Upper lobe of right lung (tissue), 1 donor: ENCODE data around the gene PA2G4. TPM values are rescaled to one million over a fixed set of nuclear protein-coding genes. Genes with fewer than 3 reads are reported as not detected.

Source experiments
- ATAC-seq: fragments of 200-7000 bp; cut with Tn5 transposase; one replicate; pipeline ENCODE4 v1.9.1; 2020; ENCODE audit warnings: mild to moderate bottlenecking, moderate library complexity
- DNase-seq: peaks from one replicate; pipeline ENCODE4 v3.0.0-alpha.2; 2020
- H3K27ac ChIP-seq: fragments of 200-600 bp; one replicate; pipeline ENCODE4 v1.8.0; 2022
- H3K27me3 ChIP-seq: fragments of 200-600 bp; one replicate; pipeline ENCODE4 v1.8.0; 2022; ENCODE audit warnings: mild to moderate bottlenecking
- H3K36me3 ChIP-seq: fragments of 200-600 bp; one replicate; pipeline ENCODE4 v1.8.0; 2022
- H3K4me1 ChIP-seq: fragments of 200-600 bp; one replicate; pipeline ENCODE4 v1.8.0; 2022
- H3K4me3 ChIP-seq: fragments of 200-600 bp; one replicate; pipeline ENCODE4 v1.8.0; 2022; ENCODE audit warnings: mild to moderate bottlenecking
- H3K9me3 ChIP-seq: fragments of 200-600 bp; one replicate; pipeline ENCODE4 v1.8.0; 2022
- intact Hi-C: fragments of 100-400 bp; cut with DNase I; formaldehyde crosslinking; loops from one replicate; pipeline ENCODE4 v1.11.0; 2022
- total RNA-seq: library from RNA; stranded (reverse); fragmentation: NEBNext Ultra II Directional; extraction: Animal tissue kit (Norgen Biotek cat#: 25700); gene quantifications from one replicate; pipeline ENCODE4 v1.2.1, GENCODE V29; 2021
- TF ChIP-seq, protein P1 (sequence below): fragments of 200-600 bp; IDR thresholded peaks from one replicate; pipeline ENCODE4 v1.8.0; 2022; ENCODE audit warnings: antibody characterized with exemption
- donor health status: DM: no; HTN: yes; CAD: no; lungs with severe emphysema.

PA2G4 gene
- total RNA-seq, 1 donor from 2014 or later, result 71.4 TPM

DNA sequence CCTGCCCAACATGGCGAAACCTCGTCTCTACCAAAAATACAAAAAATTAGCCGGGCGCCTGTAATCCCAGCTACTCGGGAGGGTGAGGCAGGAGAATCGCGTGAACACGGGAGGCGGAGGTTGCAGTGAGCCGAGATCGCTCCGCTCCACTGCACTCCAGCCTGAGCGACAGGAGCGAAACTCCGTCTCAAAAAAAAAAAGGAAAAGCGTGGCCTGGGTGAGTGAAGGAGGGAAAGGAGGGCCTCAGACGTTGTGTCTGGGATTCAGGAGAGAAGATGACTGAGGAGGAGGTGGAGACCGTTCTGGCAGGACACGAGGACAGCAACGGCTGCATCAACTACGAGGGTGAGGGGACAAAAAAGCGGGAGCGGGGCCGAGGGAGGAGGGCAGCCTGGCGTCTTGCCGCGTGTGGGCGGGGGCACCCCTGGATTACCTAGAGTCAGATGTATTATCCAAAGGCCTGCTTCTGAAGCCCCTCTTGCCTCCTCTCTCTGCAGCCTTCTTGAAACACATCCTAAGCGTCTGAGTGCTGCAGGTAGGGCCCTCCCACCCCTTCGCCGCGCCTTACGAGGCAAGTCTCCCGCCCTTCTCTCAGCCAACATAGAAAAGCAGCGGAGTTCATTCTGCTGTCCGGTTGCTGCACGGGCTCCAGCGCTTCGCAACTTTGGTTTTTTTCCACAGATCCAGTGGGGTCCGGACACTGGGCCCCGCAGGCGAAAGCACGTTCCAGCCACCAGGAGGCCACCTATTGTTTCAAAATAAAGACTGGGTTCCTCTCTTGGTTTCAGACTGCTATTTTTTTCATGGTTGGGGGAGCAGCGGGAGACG is 53.1 kb downstream of the PA2G4 start:
- no peaks in the 10 kb centered on the region for H3K27me3 ChIP-seq
- no peaks in the 10 kb centered on the region for H3K9me3 ChIP-seq
- peak; percentile 86 for DNase-seq
- intact Hi-C loops, result no loop called here
- peak; percentile 62 for ATAC-seq
- H3K4me1 ChIP-seq, result peaks cover 19% of the 10 kb centered on the region
- peak overlapping the region; percentile 96 for H3K27ac ChIP-seq
- TF ChIP-seq, protein P1, sequence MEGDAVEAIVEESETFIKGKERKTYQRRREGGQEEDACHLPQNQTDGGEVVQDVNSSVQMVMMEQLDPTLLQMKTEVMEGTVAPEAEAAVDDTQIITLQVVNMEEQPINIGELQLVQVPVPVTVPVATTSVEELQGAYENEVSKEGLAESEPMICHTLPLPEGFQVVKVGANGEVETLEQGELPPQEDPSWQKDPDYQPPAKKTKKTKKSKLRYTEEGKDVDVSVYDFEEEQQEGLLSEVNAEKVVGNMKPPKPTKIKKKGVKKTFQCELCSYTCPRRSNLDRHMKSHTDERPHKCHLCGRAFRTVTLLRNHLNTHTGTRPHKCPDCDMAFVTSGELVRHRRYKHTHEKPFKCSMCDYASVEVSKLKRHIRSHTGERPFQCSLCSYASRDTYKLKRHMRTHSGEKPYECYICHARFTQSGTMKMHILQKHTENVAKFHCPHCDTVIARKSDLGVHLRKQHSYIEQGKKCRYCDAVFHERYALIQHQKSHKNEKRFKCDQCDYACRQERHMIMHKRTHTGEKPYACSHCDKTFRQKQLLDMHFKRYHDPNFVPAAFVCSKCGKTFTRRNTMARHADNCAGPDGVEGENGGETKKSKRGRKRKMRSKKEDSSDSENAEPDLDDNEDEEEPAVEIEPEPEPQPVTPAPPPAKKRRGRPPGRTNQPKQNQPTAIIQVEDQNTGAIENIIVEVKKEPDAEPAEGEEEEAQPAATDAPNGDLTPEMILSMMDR, result peak; percentile 66
- H3K36me3 ChIP-seq, result peaks cover 29% of the 10 kb centered on the region
- H3K4me3 ChIP-seq, result peak overlapping the region; percentile 84

DNA sequence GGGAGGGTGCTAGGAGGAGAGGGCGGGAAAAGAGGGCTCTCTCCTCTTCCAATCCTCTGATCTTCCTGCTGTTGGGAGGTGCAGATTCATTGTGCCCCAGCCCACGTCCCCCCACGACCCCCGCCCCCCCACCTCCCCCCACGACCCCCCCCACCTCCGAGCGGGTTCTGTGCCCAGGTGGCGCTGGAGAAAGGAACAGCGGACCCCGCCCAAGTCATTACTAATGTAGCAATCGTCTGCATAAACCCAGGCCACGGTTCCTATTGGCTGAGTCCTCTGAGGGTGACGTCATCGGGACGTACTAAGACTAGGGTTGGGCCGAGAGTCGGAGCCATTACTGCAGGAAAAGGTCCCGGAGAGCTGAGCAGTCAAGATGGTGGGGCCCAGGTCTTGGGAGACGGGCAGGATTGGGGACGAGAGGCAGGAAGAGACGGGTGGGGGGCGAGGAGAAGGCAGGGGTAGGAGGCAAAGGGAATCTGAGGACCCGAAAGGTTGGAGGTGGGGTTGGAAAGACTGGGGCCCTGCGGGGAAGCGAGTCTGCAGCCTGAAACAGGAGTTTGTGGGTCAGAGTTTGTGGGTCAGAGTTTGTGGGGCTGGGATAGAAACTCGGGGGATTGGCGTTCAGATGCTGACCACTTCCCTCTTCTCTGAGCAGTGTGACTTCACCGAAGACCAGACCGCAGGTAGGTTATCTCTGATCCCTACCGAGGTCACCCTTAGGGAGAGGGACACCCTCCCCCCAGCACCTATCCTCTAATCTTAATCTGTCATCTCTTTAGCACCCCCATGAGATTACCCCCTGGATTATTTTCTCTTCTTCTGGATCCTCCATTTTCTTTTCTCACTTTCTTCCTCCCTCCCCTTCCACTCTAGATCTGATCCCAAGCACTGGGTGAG is 53.9 kb downstream of the PA2G4 start, which contains the start of gene MYL6:
MYL6 (plus strand) TSS at position 331 of the 897 bp plus-strand sequence; CDS start at position 374, 43 bp downstream.
- Histone ChIP-seq H3K27ac (peak within 1 kb of the TSS; percentile 96), H3K27me3 (no peaks in the 10 kb centered on the region), H3K4me1 (peaks cover 21% of the 10 kb centered on the region), H3K4me3 (peak within 1 kb of the TSS; percentile 84), H3K9me3 (no peaks in the 10 kb centered on the region), H3K36me3 (peaks cover 38% of the 10 kb centered on the region)
- DNase-seq (peak; percentile 93), ATAC-seq (peak; percentile 88)
- intact Hi-C loops, result no loop called here
- TF ChIP-seq, protein P1, result no peak

DNA sequence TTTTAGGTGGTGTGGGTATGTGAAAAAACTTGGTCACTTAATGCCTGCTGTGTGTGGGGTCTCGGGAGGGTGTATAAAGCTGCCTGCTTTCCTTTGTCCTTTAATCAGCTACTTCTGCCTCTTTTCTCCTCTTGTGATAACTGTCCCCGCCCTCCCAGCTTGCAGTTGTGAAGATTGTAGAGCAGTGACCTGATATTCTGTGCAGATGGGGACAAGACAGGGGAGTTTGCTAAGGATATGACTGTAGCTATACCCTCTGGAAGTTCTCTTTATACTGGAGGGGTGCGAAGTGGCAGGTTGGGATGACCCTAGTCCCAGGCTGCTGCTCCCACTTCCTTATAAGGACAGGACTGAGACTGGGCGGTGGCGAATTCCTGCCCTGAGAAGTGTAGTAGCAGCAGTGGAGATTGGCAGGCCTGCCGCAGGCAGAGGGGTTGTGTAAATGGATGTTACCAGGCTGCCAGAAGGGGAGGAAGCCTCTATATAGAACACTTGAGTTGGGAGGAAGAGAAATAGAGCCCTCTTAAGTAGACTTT is 54.6 kb downstream of the PA2G4 start:
- H3K27ac ChIP-seq, result peak overlapping the region; percentile 96
- peak overlapping the region; percentile 84 for H3K4me3 ChIP-seq
- no peaks in the 10 kb centered on the region for H3K9me3 ChIP-seq
- ATAC-seq, result peak; percentile 75
- H3K4me1 ChIP-seq, result peaks cover 21% of the 10 kb centered on the region
- intact Hi-C loops, result no loop called here
- peaks cover 45% of the 10 kb centered on the region for H3K36me3 ChIP-seq
- TF ChIP-seq, protein P1, result no peak
- H3K27me3 ChIP-seq, result no peaks in the 10 kb centered on the region
- peak; percentile 88 for DNase-seq

DNA sequence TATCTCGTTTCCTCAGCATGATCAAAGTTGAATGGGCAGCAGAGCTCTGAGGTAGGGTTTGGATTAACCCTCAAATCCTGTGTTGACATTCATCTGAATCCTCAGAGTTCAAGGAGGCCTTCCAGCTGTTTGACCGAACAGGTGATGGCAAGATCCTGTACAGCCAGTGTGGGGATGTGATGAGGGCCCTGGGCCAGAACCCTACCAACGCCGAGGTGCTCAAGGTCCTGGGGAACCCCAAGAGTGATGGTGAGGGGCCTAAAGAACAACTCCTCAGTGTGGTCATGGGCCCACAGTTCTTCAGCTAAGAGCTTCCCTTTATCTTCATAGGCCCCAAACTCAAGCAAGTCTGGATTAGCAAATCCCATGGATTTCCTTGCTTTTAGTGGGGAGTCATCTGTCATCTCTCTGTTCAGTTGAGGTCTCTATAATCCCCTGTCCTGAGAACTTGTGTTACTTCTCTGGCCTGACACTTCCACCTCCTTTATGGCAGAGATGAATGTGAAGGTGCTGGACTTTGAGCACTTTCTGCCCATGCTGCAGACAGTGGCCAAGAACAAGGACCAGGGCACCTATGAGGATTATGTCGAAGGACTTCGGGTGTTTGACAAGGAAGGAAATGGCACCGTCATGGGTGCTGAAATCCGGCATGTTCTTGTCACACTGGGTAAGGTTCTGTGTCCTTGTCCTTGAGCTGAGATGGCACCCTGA is 55.3 kb downstream of the PA2G4 start:
- DNase-seq (no peak), ATAC-seq (no peak)
- Histone ChIP-seq H3K27me3 (no peaks in the 10 kb centered on the region), H3K36me3 (peaks cover 52% of the 10 kb centered on the region), H3K27ac (peak overlapping the region; percentile 96), H3K4me3 (peak overlapping the region; percentile 84), H3K4me1 (peaks cover 21% of the 10 kb centered on the region), H3K9me3 (no peaks in the 10 kb centered on the region)
- TF ChIP-seq, protein P1, result no peak
- intact Hi-C loops, result no loop called here

DNA sequence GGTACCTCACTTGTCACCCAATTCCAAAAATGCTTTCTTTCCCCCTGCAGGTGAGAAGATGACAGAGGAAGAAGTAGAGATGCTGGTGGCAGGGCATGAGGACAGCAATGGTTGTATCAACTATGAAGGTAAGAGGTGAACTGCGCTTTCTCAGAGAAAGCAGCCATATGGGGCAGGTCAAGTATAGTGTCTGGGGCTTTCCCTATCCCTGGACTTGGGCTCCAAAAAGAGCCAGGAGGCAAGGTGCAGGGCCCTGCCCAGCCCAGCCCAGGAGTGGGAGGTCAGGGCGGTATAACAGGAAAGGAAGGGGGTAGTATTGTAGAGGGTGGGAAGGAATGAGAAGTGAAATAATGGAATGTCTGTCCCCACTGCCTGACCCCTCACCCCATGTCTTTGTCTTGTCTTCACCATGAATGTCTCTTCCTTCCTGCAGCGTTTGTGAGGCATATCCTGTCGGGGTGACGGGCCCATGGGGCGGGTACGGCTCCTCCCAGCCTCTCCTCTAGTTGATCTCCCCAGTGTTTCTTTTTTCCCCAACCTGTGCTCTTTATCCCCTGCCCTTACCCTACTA is 55.9 kb downstream of the PA2G4 start:
- H3K27ac ChIP-seq, result peak overlapping the region; percentile 96
- intact Hi-C loops, result no loop called here
- H3K27me3 ChIP-seq, result no peaks in the 10 kb centered on the region
- no peaks in the 10 kb centered on the region for H3K9me3 ChIP-seq
- TF ChIP-seq, protein P1, result no peak
- DNase-seq, result no peak
- H3K4me1 ChIP-seq, result peaks cover 21% of the 10 kb centered on the region
- ATAC-seq, result no peak
- H3K4me3 ChIP-seq, result peak overlapping the region; percentile 84
- H3K36me3 ChIP-seq, result peaks cover 58% of the 10 kb centered on the region
